ENCODE measurements around the gene TMBIM4. TPM values are rescaled to one million over a fixed set of nuclear protein-coding genes. Genes with fewer than 3 reads are reported as not detected.

Gene TMBIM4
- total and polyA plus RNA-seq, 4 donors: 58.6 to 154 (median 102) TPM

DNA sequence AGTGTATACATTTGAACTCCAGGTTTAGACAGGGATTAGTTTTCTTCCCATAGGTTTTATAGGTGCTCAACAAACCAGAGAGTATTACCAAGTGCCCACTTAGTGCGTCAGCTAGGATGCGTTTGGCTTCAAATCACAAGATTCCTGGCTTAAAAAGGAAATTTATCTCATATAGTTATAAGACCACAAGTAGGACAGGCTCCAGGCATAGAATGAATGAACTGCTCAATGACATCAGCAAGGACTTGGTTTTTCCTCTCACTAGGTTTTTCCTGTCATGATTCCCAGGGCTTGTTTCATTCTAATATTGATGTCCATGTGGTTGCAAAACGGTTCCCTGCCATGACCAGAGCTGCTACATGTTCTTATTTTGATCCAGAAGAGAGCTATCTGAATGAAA, 13.2 kb upstream of the TMBIM4 start (continued):
- TF ChIP-seq, protein P1, sequence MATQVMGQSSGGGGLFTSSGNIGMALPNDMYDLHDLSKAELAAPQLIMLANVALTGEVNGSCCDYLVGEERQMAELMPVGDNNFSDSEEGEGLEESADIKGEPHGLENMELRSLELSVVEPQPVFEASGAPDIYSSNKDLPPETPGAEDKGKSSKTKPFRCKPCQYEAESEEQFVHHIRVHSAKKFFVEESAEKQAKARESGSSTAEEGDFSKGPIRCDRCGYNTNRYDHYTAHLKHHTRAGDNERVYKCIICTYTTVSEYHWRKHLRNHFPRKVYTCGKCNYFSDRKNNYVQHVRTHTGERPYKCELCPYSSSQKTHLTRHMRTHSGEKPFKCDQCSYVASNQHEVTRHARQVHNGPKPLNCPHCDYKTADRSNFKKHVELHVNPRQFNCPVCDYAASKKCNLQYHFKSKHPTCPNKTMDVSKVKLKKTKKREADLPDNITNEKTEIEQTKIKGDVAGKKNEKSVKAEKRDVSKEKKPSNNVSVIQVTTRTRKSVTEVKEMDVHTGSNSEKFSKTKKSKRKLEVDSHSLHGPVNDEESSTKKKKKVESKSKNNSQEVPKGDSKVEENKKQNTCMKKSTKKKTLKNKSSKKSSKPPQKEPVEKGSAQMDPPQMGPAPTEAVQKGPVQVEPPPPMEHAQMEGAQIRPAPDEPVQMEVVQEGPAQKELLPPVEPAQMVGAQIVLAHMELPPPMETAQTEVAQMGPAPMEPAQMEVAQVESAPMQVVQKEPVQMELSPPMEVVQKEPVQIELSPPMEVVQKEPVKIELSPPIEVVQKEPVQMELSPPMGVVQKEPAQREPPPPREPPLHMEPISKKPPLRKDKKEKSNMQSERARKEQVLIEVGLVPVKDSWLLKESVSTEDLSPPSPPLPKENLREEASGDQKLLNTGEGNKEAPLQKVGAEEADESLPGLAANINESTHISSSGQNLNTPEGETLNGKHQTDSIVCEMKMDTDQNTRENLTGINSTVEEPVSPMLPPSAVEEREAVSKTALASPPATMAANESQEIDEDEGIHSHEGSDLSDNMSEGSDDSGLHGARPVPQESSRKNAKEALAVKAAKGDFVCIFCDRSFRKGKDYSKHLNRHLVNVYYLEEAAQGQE (IDR thresholded peaks at IDR 0.05): no peak
- TF ChIP-seq NR2F2 (IDR thresholded peaks at IDR 0.05): no peak
- no peak for TF ChIP-seq SP1 (IDR thresholded peaks at IDR 0.05)
- TF ChIP-seq, protein P2, sequence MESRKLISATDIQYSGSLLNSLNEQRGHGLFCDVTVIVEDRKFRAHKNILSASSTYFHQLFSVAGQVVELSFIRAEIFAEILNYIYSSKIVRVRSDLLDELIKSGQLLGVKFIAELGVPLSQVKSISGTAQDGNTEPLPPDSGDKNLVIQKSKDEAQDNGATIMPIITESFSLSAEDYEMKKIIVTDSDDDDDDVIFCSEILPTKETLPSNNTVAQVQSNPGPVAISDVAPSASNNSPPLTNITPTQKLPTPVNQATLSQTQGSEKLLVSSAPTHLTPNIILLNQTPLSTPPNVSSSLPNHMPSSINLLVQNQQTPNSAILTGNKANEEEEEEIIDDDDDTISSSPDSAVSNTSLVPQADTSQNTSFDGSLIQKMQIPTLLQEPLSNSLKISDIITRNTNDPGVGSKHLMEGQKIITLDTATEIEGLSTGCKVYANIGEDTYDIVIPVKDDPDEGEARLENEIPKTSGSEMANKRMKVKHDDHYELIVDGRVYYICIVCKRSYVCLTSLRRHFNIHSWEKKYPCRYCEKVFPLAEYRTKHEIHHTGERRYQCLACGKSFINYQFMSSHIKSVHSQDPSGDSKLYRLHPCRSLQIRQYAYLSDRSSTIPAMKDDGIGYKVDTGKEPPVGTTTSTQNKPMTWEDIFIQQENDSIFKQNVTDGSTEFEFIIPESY (IDR thresholded peaks at IDR 0.05): no peak
- TF ChIP-seq EGR1 (IDR thresholded peaks at IDR 0.05; ENCODE audit: low read depth in 2 of 2): no peak

DNA sequence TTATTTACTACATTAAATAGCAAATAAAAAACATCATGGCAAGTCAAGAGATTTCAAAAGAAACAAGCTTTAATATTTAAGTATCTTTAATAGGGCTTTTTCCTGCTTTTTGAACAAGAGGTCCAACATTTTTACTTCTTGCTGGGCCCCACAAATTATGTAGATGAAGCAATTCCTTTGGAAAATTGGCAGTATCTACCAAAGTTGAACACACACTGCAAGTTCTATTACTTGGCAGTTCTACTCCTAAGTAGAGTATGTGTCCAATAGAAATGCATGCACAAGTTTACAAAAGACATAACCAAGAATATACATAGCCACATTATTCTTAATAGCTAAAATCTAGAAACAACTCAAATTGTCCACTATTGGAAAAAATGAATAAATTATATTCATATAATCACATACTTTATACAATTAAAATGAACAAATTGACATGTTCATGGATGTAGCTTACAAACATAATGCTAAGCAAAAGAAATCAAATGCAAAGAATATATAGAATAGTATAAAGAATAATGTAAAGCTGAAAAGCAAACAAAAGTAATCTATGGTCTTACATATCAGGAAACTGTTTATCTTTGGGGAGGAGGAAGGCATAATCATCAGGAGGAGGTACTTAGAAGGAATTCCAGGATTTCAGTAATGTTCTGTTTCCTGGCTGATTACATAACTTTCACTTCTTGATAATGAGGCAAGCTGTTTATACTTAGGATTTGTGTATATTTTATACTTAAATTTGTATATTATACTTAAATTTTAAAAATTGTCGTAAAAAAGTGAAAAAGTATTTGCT, 6.5 kb upstream of the TMBIM4 start:
- no peak for DNase-seq (ENCODE audit: low spot score)
- H3K27me3 ChIP-seq (ENCODE audit: control insufficient read depth in 4 of 4, insufficient read depth in 4 of 4, low read length in 3 of 4): no peaks in the 10 kb centered on the region
- H3K36me3 ChIP-seq (ENCODE audit: control insufficient read depth in 4 of 4, insufficient read depth in 3 of 4, low read depth in 1 of 4, low read length in 3 of 4): no peaks in the 10 kb centered on the region
- no peak overlapping the region for H3K9ac ChIP-seq (ENCODE audit: low read depth in 1 of 2, low read length in 2 of 2)
- TF ChIP-seq, protein P3, sequence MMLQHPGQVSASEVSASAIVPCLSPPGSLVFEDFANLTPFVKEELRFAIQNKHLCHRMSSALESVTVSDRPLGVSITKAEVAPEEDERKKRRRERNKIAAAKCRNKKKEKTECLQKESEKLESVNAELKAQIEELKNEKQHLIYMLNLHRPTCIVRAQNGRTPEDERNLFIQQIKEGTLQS (IDR thresholded peaks at IDR 0.05): no peak
- TF ChIP-seq, protein P1 (IDR thresholded peaks at IDR 0.05): no peak
- no peak for TF ChIP-seq YY1 (IDR thresholded peaks at IDR 0.05)
- TF ChIP-seq, protein P4, sequence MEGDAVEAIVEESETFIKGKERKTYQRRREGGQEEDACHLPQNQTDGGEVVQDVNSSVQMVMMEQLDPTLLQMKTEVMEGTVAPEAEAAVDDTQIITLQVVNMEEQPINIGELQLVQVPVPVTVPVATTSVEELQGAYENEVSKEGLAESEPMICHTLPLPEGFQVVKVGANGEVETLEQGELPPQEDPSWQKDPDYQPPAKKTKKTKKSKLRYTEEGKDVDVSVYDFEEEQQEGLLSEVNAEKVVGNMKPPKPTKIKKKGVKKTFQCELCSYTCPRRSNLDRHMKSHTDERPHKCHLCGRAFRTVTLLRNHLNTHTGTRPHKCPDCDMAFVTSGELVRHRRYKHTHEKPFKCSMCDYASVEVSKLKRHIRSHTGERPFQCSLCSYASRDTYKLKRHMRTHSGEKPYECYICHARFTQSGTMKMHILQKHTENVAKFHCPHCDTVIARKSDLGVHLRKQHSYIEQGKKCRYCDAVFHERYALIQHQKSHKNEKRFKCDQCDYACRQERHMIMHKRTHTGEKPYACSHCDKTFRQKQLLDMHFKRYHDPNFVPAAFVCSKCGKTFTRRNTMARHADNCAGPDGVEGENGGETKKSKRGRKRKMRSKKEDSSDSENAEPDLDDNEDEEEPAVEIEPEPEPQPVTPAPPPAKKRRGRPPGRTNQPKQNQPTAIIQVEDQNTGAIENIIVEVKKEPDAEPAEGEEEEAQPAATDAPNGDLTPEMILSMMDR (IDR thresholded peaks at IDR 0.05; ENCODE audit: low read depth, low read length, missing input control): no peak
- no peak for TF ChIP-seq TAF1 (conservative IDR thresholded peaks at IDR 0.05)
- TF ChIP-seq, protein P5, sequence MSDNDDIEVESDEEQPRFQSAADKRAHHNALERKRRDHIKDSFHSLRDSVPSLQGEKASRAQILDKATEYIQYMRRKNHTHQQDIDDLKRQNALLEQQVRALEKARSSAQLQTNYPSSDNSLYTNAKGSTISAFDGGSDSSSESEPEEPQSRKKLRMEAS (IDR thresholded peaks at IDR 0.05): no peak
- no peak for TF ChIP-seq EGR1 (IDR thresholded peaks at IDR 0.05; ENCODE audit: low read depth in 2 of 2)
- no peak for TF ChIP-seq NR2F2 (IDR thresholded peaks at IDR 0.05)
- TF ChIP-seq FOXA2 (IDR thresholded peaks at IDR 0.05): no peak
- no peak for TF ChIP-seq HNF4A (conservative IDR thresholded peaks at IDR 0.05)
- TF ChIP-seq, protein P2 (IDR thresholded peaks at IDR 0.05): no peak
- TF ChIP-seq HNF4G (IDR thresholded peaks at IDR 0.05): no peak
- no peak for TF ChIP-seq FOXA1 (IDR thresholded peaks at IDR 0.05)
- TF ChIP-seq GABPA (IDR thresholded peaks at IDR 0.05 in 1 of 2, conservative IDR thresholded peaks at IDR 0.05 in 1 of 2): no peak
- 45% methylated on average over 1 of the region's 1 CpG for WGBS
- no peak overlapping the region for H3K27ac ChIP-seq (ENCODE audit: low read depth in 1 of 2, low read length in 2 of 2)
- no peaks in the 10 kb centered on the region for H3K4me1 ChIP-seq (ENCODE audit: control insufficient read depth in 4 of 4, insufficient read depth in 4 of 4, low read length in 3 of 4)
- H3K4me3 ChIP-seq (ENCODE audit: low read depth in 1 of 3, low read length in 3 of 3): no peak overlapping the region
- peaks cover 0 to 3% (median 0%) of the 10 kb centered on the region in 4 donors for H3K9me3 ChIP-seq (ENCODE audit: control insufficient read depth in 4 of 4, low read length in 3 of 4)
